Liver (tissue), 9 donors: ENCODE data around the gene TMEM79. TPM values are rescaled to one million over a fixed set of nuclear protein-coding genes. Genes with fewer than 3 reads are reported as not detected.

Experiments used
- DNase-seq: peaks from one replicate; pipeline ENCODE4 v3.0.0-alpha.2; 2017; ENCODE audit warnings: low spot score
- H3K27ac ChIP-seq, 2 donors: one replicate each; pipeline ENCODE4 v1.7.0; 2013; ENCODE audit warnings: inconsistent platforms in 2 of 2, low read length in 2 of 2, control low read depth in 1 of 2, low read depth in 1 of 2, mild to moderate bottlenecking in 1 of 2
- H3K27me3 ChIP-seq, 4 donors: one replicate each; pipeline versions ENCODE4 v1.6.1 to v1.7.0; 2013; ENCODE audit warnings: low read length in 3 of 4, inconsistent platforms in 1 of 4, mild to moderate bottlenecking in 1 of 4, moderate library complexity in 1 of 4; ENCODE audit not compliant: control insufficient read depth in 4 of 4, insufficient read depth in 4 of 4
- H3K36me3 ChIP-seq, 4 donors: one replicate each; pipeline versions ENCODE4 v1.6.1 to v1.7.0; 2013; ENCODE audit warnings: low read length in 3 of 4, mild to moderate bottlenecking in 3 of 4, low read depth in 1 of 4, moderate library complexity in 1 of 4; ENCODE audit not compliant: control insufficient read depth in 4 of 4, insufficient read depth in 3 of 4
- H3K4me1 ChIP-seq, 4 donors: one replicate each; pipeline versions ENCODE4 v1.6.1 to v1.7.0; 2013; ENCODE audit warnings: low read length in 3 of 4, mild to moderate bottlenecking in 3 of 4, moderate library complexity in 1 of 4; ENCODE audit not compliant: control insufficient read depth in 4 of 4, insufficient read depth in 4 of 4
- H3K4me3 ChIP-seq, 3 donors: one replicate each; pipeline versions ENCODE4 v1.6.1 to v1.7.0; 2013; ENCODE audit warnings: low read length in 3 of 3, control low read depth in 1 of 3, low read depth in 1 of 3, mild to moderate bottlenecking in 1 of 3
- H3K9ac ChIP-seq, 2 donors: one replicate each; pipeline ENCODE4 v1.7.0; 2013; ENCODE audit warnings: low read length in 2 of 2, mild to moderate bottlenecking in 2 of 2, moderate library complexity in 2 of 2, control low read depth in 1 of 2, low read depth in 1 of 2
- H3K9me3 ChIP-seq, 4 donors: one replicate each; pipeline versions ENCODE4 v1.6.1 to v1.7.0; 2013; ENCODE audit warnings: low read length in 3 of 4; ENCODE audit not compliant: control insufficient read depth in 4 of 4
- CTCF ChIP-seq: fragments of 150-350 bp; IDR thresholded peaks from 2 replicates; pipeline ENCODE4 v1.5.1; 2017; ENCODE audit warnings: improper control_type of control experiment, low read depth, low read length; ENCODE audit not compliant: missing input control
- EGR1 ChIP-seq, 2 donors: IDR thresholded peaks; 2 replicates each; pipeline ENCODE4 v1.6.1; 2016 to 2018; ENCODE audit warnings: antibody characterized with exemption in 2 of 2, low read depth in 2 of 2
- FOXA1 ChIP-seq: IDR thresholded peaks from 2 replicates; pipeline ENCODE4 v1.6.1; 2016; ENCODE audit warnings: antibody characterized with exemption
- GABPA ChIP-seq, 2 donors: IDR thresholded peaks in 1 of 2; conservative IDR thresholded peaks in 1 of 2; 2 replicates each; pipeline ENCODE4 v1.6.1; 2016; ENCODE audit warnings: antibody characterized with exemption in 2 of 2, mild to moderate bottlenecking in 1 of 2, moderate library complexity in 1 of 2
- HNF4G ChIP-seq: IDR thresholded peaks from 2 replicates; pipeline ENCODE4 v1.6.1; 2016; ENCODE audit warnings: antibody characterized with exemption
- JUND ChIP-seq, 2 donors: IDR thresholded peaks; 2 replicates each; pipeline ENCODE4 v1.6.1; 2016; ENCODE audit warnings: antibody characterized with exemption in 2 of 2
- MAX ChIP-seq: IDR thresholded peaks from 2 replicates; pipeline ENCODE4 v1.6.1; 2016; ENCODE audit warnings: antibody characterized with exemption
- NR2F2 ChIP-seq: IDR thresholded peaks from 2 replicates; pipeline ENCODE4 v1.6.1; 2016; ENCODE audit warnings: antibody characterized with exemption
- REST ChIP-seq: IDR thresholded peaks from 2 replicates; pipeline ENCODE4 v1.6.1; 2016; ENCODE audit warnings: antibody characterized with exemption, mild to moderate bottlenecking
- TAF1 ChIP-seq: conservative IDR thresholded peaks from 2 replicates; pipeline ENCODE4 v1.6.1; 2016; ENCODE audit warnings: antibody characterized with exemption, mild to moderate bottlenecking
- WGBS: extraction: QIAGEN DNeasy Blood & Tissue Kit; methylation state at CpG from one replicate; pipeline ENCODE4 v1.1.7; 2013; 5-methylcytosine and 5-hydroxymethylcytosine counted together
- polyA plus RNA-seq, 2 donors: library from polyadenylated mRNA; stranded (reverse) in 1 of 2; unstranded in 1 of 2; fragments of 200-250 nt in 1 of 2; fragments of >200 nt in 1 of 2; fragmentation: Nextera tagmentation in 1 of 2; extraction: Ambion mirVana in 1 of 2; gene quantifications; one replicate each; pipeline versions ENCODE4 v1.2.1 to v1.2.3, GENCODE V29; 2013 to 2015
- total RNA-seq, 2 donors: library from RNA; depleted of rRNA; stranded (reverse); fragments of >200 nt; gene quantifications; one replicate each; pipeline ENCODE4 v1.2.3, GENCODE V29; 2014
- TF ChIP-seq, protein P1 (sequence below): IDR thresholded peaks from 2 replicates; pipeline ENCODE4 v1.6.1; 2016; ENCODE audit warnings: antibody characterized with exemption
- donor health status: healthy.
- donor health status: healthy.
- donor health status: healthy.
- donor health status: healthy.
- donor health status: healthy.

Gene TMEM79
- total and polyA plus RNA-seq, 4 donors = 1.2 to 2.2 (median 1.6) TPM

- TF ChIP-seq GABPA (IDR thresholded peaks at IDR 0.05 in 1 of 2, conservative IDR thresholded peaks at IDR 0.05 in 1 of 2) (no peak), MAX (no peak), REST (no peak)
Measured at GRCh38 chr1:156241926-156242325, 42.2 kb upstream of the TMEM79 start, which contains the start of gene BGLAP (continued).

DNA sequence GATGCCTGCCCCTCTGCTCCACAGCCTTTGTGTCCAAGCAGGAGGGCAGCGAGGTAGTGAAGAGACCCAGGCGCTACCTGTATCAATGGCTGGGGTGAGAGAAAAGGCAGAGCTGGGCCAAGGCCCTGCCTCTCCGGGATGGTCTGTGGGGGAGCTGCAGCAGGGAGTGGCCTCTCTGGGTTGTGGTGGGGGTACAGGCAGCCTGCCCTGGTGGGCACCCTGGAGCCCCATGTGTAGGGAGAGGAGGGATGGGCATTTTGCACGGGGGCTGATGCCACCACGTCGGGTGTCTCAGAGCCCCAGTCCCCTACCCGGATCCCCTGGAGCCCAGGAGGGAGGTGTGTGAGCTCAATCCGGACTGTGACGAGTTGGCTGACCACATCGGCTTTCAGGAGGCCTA lies 41.4 kb upstream of the TMEM79 start:
- Histone ChIP-seq H3K36me3 (peaks cover 0 to 27% (median 16%) of the 10 kb centered on the region in 4 donors), H3K9me3 (no peaks in the 10 kb centered on the region), H3K4me3 (no peak overlapping the region), H3K27ac (no peak overlapping the region), H3K9ac (no peak overlapping the region), H3K27me3 (no peaks in the 10 kb centered on the region), H3K4me1 (peaks cover 4 to 17% (median 9%) of the 10 kb centered on the region in 4 donors)
- DNase-seq = no peak
- 88% methylated on average over 10 of the region's 10 CpGs for WGBS
- TF ChIP-seq FOXA1 = no peak
- no peak for TF ChIP-seq HNF4G
- TF ChIP-seq TAF1 = no peak
- no peak for TF ChIP-seq NR2F2
- TF ChIP-seq GABPA (IDR thresholded peaks at IDR 0.05 in 1 of 2, conservative IDR thresholded peaks at IDR 0.05 in 1 of 2) = no peak
- TF ChIP-seq MAX = no peak

DNA sequence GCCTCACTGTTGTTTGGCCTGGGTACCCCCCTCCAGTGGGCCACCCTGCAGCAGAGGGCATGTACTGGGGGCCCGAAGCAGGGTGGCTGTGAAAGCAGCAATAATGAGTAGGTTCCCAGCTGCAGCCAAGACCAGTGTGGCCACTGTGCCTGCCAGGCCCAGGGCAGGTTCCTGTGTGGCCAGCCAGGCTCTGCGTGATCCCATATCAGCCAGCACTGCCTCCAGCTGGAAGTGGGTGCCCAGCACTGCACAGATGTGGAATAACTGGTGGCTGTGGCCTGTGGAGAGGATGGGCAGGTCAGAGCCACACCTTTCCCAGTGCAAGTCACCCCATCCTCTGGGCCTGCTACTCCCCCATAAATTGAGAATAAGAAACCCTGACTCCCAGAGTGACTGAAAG lies 40.0 kb upstream of the TMEM79 start:
- Histone ChIP-seq H3K4me3 (no peak overlapping the region), H3K27me3 (no peaks in the 10 kb centered on the region), H3K27ac (no peak overlapping the region), H3K9ac (no peak overlapping the region), H3K9me3 (no peaks in the 10 kb centered on the region), H3K36me3 (peaks cover 0 to 17% (median 8%) of the 10 kb centered on the region in 4 donors), H3K4me1 (peaks cover 4 to 17% (median 9%) of the 10 kb centered on the region in 4 donors)
- DNase-seq = no peak
- TF ChIP-seq EGR1 (IDR thresholded peaks at IDR 0.05; ENCODE audit: low read depth in 2 of 2) (no peak), JUND (IDR thresholded peaks at IDR 0.05) (no peak), CTCF (no peak)
- TF ChIP-seq, protein P1, sequence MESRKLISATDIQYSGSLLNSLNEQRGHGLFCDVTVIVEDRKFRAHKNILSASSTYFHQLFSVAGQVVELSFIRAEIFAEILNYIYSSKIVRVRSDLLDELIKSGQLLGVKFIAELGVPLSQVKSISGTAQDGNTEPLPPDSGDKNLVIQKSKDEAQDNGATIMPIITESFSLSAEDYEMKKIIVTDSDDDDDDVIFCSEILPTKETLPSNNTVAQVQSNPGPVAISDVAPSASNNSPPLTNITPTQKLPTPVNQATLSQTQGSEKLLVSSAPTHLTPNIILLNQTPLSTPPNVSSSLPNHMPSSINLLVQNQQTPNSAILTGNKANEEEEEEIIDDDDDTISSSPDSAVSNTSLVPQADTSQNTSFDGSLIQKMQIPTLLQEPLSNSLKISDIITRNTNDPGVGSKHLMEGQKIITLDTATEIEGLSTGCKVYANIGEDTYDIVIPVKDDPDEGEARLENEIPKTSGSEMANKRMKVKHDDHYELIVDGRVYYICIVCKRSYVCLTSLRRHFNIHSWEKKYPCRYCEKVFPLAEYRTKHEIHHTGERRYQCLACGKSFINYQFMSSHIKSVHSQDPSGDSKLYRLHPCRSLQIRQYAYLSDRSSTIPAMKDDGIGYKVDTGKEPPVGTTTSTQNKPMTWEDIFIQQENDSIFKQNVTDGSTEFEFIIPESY = no peak
- WGBS = 82% methylated on average over 2 of the region's 2 CpGs
